HG03378 (cell line): ENCODE measurements around the gene GAS7.
"Not testable (repeated sequence)": the region's sequence is repeated elsewhere in the genome, so short reads cannot be mapped to it uniquely, and the experiment has no call there.

Source experiments
- ATAC-seq: cut with Tn5 transposase; IDR thresholded peaks from one replicate; pipeline ENCODE4 v1.9.1; 2021; ENCODE audit warnings: mild to moderate bottlenecking, moderate library complexity; ENCODE audit not compliant: unreplicated experiment

GAS7 gene

DNA sequence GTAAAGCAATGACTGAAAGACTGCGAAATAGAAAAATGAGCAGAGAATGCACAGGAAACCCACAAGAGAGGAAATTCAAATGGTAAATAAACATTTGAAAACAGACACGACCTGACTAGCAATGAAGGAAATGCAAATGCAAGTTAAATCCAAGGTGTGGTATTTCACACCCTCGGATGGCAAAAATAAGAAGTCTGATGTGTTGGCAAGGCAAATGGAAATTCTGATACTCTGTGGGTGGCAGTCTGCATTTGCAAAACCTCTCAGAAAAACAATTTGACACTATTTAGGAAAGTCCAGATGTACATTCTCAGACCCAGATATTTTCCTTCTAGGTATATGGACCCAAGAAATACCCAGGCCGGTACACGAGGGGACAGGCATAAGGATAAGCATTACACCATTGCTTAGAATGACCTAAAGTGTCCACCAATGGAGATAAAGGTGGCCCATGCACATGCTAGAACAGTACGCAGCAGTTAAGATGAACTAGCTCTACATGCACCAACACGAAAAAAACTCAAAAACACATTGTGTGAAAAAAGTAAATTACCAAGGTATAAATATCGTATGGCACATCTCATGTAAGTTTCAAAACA, 116.7 kb downstream of the GAS7 start:
- ATAC-seq: no peak

DNA sequence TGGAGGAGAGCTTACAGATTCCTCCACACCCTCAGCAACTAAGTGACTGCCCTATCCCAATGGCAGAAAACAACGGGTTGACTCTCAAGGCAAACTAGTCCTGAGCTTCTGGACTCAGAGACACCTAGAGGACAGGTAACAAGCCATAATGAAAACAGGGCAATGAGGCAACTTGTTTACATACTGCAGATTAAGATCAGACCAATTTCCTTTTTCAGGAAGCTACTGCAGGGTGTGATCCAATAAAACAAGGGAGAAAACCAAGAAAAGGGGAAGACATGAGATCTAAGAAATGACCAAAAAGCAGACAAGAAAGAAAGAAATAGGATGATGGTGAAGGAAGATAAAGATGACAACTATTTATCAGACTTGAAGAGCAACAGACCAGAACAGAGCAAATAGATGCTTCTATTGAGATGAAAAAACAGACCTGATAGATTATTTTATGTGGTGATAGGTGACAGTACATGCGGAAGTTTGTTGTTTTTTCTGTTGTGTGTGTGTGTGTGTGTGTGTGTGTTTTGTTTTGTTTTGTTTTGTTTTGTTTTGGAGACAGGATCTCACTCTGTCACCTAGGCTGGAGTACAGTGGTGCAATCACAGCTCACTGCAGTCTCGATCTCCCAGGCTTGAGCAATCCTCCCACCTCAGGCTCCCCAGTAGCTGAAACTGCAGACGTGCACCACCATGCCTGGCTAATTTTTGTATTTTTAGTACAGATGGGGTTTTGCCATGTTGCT, 120.7 kb downstream of the GAS7 start:
- no peak for ATAC-seq

DNA sequence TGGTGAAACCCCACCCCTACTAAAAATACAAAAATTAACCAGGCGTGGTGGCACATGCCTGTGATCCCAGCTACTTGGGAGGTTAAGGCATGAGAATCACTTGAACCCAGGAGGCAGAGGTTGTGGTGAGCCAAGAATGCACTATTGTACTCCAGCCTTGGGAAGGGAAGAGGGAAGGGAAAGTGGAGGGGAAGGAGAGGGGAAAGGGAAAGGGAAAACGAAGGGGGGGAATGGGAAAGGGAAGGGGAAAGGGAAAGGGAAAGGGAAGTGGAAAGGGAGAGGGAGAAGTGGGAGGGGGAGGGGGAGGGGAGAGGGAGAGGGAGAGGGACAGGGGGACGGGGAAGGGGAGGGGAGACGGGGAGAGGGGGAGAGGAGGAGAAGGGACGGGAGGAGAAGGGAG, 122.5 kb downstream of the GAS7 start:
- ATAC-seq: no peak

DNA sequence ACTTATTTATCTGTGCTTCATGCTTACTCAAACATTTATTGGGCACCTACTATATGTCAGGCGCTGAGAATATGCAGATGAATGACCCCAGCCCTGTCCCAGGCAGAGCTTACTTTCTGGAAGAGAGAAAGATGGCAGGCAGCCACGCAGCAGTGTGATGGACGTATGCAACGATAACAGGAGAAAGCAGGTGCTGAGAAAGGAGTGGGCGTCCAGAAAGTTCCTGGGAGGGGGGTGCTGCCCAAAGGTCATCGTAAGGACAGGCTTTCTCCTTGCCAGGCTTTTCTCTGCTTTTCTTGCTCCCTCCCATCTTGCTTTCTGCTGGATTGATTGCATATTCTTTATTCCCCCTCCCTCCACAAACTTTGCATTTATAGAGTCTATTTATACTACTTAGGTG, 124.5 kb downstream of the GAS7 start:
- ATAC-seq: no peak

DNA sequence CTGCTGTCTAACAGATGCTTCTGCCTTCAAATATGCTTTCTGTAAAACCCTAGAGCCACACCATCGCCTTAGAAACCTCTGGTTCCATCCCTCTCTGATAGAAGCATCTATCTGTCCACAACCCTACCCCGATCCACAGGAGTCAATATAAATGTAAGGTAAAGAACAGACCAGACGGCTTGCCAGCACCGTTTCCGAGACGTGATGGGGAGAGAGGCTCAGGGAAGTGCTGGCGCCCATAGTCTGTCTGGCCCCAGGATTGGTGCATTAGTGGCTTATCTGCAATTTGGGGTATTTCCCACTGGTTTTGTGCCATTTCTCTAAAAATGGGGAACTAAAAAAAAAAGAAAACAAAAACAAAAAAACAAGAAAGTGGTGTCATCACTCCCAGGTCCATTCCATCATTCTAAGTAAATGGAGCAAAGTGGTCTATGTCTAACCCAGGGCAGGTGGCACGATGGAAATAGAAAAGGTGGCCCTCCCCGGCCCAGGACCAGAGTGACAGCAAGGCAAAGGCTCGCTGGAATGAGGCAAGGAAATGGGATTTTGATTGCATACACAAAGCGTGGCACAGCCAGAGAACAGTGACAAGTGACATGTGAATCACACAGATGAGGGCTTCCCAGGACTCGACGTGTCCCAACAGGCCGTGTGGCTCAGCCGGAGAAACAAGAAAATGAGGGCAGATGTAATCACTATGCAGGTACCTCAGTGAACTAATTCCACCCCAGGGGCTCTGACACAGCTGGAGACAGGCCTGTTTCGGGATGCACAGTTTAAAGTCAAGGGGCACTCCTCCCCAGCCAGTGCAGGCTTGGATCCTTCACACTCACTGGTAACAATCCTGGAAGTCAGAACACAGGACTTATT, 125.6 kb downstream of the GAS7 start:
- ATAC-seq: no peak

DNA sequence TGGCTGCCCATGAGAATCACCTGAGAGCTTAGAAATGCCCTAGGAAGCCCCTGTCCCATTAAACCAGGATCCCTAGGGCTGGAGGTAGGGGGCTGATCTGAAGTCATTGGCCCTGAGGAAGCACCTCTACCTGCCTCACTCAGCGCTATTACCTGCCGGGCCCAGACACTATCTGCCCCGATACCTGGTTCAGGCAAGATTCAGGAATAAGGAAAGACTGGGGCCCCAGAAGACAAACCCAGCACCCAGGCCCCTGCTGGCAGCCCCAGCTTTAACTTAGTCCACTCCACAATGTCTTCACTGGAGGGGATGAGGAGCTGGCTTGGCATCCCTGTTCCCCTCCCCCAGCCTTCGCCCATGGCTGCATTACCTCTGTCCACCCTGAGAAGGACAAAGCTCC, 126.3 kb downstream of the GAS7 start:
- ATAC-seq: no peak

DNA sequence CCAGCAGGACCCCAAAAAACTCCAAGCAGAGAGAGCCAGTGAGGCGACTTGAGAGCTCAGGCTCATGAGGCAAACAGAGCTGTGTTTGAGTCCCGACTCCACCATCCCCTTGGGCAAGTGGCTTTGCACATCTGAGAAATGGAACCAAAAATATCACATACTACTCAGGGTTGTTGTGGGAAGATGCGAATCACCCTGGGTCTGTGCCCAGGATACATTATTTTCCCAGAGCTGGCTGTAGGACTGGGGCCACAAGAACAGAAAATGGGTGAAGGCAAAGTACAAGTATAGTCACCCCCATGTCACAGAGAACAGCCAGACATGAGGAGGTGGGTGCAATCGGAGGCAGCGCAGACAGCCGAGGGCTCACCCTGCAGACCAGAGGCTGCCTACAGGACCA, 127.3 kb downstream of the GAS7 start:
- ATAC-seq: no peak

DNA sequence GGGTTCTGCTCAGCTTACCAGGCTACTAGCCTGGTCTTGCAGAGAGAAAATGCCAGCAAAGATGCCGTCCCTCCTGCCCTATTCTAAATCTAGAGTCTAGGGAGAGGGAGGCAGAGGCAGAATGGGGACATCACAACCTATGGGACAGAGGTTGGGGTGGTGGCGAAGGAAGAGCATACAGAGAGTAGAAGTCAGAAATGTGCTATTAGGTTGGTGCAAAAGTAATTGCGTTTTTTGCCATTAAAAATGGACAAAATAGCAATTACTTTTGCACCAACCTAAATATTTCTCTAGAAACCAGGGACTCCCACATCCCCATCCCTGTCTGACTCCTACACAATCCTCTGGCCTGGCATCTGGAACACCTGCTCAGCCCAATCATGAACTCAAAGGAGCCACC, 127.7 kb downstream of the GAS7 start:
- no peak for ATAC-seq

DNA sequence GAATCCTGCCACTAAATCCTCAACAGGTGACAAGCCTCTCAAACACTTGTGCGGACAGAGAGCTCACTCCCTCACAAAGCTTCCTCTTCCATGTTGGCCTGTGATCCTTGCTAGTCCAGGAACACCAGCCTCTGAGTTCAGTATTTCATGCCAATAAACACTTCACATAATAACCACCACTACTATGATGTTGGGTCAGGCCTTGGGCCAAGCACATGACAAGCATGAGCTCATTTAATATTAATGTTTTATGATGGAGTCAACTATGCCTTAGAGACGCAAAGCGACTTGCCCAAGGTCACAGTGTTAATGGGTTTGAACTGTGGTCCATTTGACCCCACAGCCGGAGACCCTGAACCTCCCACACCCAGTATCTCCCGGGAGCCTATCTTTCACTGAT, 129.1 kb downstream of the GAS7 start:
- ATAC-seq: no peak

DNA sequence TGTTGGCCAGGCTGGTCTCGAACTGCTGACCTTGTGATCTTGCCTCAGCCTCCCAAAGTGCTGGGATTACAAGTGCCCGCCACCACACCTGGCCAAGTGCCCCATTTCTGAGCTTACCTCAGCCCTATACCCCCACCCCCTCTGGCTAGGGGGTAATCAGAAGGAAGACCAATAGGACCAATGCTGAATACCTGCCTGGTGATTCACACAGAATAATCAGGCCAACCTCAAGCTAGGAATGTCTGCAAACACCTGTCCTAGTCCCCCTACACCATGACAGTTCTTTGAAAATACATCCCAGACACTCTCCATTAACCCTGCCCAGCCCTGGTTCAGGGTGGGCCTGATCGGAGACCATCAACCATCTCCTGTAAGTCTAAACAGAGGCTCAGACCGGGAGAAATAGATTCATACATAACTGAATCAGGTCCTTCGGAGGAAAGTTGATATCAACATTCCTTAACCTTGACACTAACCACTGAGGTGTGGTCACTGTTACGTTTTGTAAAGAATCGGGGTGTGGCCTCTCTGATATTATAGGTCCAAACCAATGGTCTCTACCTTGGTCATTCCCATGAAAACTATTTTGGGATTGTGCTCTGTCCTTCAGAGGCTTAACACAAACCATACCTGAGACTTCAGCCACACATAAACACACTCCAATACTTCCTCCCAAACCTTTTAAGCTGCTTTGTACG, 130.8 kb downstream of the GAS7 start:
- ATAC-seq: no peak

DNA sequence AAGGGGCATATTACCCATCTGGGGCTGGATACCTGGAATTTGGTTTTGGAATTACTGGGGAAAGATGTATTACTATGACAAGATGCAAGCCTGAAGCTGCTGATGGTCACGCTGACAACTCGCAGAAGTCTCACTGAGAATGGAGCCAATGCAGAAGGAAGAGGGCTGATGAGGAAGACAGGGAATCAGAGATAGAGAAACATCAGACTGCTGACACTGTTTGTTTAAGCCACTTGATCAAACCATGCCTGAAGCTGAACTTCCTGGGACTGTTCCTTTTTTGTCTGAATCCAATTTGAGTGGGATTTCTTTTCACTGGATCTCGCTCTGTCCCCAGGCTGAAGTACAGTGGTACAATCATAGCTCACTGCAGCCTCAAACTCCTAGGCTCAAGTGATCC, 133.9 kb downstream of the GAS7 start:
- ATAC-seq: no peak

DNA sequence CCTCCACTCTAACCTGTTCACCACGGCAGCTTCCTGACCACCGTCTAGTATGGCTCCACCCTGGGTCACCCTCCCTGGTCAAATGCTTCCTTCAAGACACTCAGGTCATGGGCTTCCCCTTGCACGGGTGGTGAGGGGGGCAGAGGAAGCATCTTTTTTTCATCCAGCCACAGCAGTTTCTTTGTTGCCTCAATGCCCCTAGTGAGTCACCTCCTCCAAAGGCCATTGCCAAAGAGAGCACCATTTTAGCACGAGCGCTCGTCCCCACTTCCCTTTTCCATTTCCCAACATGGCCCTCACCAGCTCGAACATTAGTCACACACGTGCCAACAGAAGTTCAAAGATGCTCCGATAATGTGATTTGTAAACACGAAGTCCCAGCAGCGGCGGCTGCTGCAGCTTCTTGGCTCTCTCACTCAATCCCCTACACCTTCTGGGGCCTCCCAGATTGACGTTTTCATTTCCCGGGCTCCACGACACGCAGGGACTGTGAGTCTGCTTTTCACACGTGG, 134.6 kb downstream of the GAS7 start:
- no peak for ATAC-seq

DNA sequence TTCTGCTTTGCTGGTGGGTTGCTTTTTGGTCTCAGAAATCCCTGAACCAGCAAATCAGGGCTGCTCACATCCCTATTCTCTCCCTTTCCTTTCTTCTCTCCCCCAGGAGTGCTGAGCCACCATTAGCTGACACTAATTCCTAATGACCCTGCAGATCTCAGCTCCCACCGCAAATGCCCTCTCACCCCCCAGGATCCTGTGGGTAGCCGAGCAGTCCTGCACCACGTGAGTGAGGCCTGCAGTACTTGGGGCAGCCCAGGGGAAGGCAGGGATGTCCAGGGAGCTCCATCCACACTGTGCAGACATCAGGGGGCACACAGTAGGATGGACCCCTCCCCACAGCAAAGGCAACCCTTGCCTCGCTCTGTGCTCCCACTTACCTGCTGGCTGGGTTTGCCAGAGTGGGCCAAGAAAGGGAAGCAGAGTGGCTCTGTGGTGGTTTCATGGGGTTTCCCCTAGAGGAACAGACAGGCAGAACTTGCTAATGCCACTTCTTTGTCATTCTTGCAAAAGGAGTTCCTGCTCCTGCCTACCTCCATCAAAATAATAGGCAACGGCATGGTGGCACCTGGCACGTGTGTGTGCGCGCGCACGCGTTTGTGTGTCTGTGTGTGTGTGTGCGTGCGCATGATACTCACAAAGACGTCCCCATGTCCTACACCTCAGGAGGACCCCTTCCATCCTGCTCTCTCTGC, 135.6 kb downstream of the GAS7 start:
- ATAC-seq: no peak

DNA sequence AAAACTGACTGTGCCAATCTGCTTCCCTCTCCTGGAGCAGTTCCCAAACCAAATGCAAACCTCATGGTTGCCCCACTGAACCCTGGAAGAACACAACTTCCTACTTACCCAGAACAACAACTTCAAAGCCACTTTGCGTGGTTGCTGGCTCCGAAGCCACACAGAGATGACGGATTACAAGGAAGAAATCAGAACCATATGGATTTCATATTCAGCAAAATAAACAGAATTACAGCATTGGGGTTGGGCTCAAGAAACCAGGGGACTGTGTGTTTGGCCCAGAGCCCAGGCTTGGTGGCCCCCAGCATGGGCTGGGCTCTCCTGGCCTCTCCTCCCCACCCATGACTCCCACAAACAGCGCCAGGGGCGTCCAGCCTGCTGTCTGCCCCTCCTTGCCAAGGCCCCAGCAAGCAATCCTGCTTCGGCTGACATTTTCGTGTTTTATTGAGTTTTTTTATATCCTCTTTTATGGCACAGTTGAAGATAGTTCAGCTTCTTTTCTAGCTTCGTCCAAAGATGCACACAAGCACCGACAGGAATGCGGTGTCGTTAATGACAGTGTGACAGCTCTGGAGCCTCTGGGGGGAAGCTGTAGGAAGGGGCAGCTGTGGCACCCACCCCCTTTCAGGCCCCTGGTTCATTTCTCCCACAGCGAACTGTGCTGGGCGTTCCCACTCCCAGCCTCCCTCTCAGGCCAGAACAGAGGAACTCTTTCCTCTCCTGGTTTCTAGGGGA, 137.1 kb downstream of the GAS7 start:
- ATAC-seq: no peak

DNA sequence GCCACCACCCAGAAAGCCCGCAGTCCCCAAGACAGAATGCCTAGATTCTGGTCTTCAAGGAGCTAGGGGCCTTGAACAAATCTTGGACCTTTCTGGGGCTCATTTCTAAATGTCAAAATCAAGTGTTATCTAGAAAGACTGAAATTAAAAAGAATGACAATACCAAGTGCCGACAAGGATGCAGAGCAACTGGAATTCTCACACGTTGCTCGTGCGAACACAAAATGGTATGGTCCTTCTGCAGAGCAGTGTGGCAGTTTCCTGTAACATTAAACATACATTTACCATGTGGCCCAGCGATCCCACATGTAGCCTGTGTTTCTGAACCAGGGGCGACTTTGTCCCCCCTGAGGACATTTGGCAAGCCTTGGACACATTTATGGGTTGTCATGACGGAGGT, 137.9 kb downstream of the GAS7 start:
- no peak for ATAC-seq

DNA sequence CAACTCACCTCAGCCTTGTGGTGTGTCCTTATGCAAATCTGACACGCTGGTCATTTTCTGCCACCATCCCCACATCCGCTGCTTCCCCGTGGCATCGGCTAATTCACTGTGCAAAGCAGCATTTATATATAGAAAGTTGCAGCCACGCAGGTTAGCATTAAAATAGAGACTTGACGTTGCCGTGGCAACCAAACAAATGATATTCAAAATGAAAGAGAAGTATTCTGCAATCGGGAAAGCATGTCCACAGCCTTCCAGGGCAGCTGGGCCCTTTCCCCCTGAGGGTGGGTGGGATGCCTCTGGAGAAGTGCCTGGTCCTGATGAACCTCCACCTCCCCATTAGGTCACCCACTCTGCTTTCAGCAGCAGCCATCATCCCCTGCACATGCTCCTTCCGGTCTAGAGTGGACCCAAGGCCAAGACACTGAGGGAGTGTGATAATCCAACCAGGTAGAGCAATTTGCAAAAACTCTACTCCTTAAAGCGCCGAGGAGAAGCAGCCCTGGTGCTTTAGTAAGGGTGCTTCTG, 138.7 kb downstream of the GAS7 start:
- ATAC-seq: peak; percentile 81

DNA sequence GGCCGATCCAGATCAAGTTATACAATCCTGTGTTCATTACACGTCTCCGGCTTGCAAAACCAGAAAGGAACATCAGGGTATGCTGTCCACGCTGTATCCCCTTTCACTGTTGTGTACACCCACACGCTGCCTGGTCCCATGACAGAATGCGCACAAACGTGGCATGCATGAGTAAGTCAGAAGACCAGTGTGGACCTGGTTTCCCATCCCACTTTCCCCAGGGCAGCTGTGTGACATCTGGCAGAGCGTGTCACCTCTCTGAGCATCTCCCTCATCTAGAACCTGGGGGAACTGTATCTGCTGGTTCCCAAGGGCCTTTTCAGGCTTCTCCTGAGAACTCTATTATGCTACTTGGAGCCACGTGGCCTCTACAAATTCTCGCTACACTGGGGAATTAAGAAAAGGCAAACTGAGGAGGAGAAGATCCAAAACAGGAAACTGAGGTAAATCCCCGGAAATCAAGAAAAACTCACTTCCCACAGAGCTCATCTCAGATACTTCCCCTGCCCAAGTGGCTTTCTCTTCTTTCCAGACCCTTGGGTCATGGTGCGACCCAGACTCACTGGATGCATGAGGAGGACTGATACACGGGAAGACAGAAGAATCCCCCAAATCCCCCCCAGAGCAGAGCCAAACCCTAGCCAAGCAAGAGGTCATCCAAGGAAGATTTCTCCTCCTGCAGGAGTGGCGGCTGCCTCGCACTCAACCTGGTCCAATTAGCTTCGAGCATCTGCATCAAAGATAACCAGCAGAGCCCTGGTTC, 139.3 kb downstream of the GAS7 start:
- ATAC-seq: no peak

DNA sequence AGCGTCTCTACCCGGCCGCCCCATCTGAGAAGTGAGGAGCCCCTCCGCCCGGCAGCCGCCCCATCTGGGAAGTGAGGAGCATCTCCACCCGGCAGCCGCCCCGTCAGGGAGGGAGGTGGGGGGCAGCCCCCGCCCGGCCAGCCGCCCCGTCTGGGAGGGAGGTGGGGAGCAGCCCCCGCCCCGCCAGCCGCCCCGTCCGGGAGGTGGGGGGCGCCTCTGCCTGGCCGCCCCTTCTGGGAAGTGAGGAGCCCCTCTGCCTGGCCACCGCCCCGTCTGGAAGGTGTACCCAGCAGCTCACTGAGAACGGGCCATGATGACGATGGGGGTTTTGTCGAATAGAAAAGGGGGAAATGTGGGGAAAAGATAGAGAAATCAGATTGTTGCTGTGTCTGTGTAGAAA, 140.9 kb downstream of the GAS7 start:
- ATAC-seq: not testable (repeated sequence)
